NOMO-1 (cell line): ENCODE results near the gene BMPR2.
"Not testable (repeated sequence)": the region's sequence is repeated elsewhere in the genome, so short reads cannot be mapped to it uniquely, and the experiment has no call there.

Source experiments
- DNase-seq, 2 experiments: peaks; one replicate each; lab custom pipeline; 2025; ENCODE audit not compliant: unreplicated experiment in 2 of 2; lab: John Stamatoyannopoulos, UW

BMPR2 gene

DNA sequence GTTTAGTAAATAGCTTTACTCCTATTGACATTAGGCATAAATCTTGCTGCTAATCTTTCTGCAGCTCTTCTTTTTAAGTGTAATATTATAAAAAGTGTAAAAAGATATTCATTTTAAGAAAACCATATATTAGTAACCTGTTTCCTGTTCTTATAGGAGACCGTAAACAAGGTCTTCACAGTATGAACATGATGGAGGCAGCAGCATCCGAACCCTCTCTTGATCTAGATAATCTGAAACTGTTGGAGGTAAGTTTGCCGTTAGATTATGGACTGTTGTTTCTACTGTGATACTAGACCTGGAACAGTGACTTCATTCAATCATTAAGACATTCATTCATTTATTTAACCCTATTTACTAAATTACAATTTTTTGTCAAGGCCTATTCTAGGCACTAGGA, 138.6 kb downstream of the BMPR2 start:
- no peak for DNase-seq

DNA sequence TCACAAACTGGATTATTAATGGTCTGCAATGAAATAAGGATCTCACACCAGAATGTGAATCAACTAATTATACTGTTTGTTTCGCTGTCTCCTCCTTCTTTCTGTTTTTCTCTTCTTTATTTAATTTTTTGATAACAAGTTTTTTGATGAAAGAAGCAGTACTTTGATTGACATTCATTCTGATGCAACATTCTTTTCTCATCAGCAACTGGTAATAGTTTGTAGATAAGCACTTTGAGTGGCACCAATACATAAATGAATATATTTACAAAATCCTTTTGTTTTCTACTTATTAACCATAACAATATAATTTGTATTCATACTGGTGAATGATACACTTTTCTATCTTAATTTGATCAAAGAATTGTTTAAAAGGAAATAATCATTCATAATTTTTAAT, 143.3 kb downstream of the BMPR2 start:
- no peak for DNase-seq

DNA sequence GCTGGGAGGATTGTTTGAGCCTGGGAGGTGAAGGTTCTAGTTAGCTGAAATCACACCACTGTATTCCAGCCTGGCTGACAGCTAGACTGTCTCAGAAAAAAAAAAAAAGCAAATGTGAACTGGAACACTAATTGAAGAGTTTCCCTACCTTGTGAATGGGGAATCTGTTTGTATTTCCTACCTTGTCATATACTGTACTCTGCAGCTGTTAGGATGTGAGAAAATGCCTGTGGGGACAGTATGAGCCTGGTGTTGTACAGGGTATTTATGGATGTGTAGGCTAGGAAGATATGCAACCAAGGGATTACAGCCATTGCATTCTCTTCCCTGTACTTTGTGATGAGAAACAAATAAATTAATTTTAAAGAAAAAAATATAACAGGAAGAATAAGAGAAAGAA, 145.3 kb downstream of the BMPR2 start:
- no peak for DNase-seq

DNA sequence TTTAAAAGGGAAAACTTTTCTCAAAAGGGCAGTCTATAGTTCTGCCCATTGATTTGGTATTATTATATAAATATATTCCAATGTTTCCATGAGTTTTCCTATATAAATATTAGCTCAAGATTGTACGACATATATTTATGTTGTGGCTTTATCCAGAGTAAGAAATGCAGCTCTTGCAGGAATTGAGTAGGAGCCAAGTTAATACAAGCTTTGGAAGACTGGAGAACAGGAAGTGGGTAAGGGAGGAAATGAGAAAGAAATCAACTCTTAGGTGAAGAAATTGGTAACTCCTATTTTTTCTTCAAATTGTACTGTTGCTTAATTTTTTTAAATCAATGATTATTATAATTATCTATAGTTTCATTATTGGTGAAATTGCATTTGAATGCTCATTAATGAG, 153.3 kb downstream of the BMPR2 start:
- DNase-seq = no peak

DNA sequence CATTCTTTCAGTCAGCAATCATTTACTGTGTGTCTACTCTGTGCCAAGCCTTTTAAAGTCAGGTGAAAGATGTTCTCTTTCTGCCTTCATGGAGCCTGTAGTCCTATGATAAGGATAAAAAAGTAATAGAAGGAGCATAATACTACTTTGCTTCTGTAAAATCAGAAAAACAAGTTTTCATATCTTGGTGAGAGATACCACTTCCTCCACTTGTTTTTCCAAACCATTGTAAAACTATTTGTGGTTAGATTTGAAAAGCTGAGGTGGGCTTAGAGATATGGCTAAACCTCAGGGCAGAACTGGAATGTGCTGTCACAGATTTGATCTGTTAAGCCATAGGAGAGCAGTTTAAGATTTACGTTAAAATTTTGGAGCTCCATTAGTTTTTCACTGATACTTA, 153.9 kb downstream of the BMPR2 start:
- DNase-seq = no peak

DNA sequence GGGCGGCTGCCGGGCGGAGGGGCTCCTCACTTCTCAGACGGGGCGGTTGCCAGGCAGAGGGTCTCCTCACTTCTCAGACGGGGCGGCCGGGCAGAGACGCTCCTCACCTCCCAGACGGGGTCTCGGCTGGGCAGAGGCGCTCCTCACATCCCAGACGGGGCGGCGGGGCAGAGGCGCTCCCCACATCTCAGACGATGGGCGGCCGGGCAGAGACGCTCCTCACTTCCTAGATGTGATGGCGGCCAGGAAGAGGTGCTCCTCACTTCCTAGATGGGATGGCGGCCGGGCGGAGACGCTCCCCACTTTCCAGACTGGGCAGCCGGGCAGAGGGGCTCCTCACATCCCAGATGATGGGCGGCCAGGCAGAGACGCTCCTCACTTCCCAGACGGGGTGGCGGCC, 159.2 kb downstream of the BMPR2 start:
- DNase-seq = not testable (repeated sequence)

DNA sequence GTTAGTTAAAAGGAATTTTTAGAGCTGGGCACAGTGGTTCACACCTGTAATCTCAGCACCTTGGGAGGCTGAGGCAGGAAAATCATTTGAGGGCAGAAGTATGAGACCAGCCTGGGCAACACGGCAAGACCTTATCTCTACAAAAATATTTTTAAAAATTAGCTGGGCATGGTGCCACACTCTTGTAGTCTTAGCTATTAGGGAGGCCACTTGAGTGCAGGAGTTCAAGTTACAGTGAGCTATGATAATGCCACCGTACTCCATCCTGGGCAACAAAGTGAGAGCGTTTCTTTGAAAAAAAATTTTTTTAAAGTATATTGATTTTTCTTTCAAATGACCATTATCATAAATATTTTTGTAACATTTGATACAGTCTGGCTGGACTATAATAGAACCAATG, 165.0 kb downstream of the BMPR2 start:
- no peak for DNase-seq

DNA sequence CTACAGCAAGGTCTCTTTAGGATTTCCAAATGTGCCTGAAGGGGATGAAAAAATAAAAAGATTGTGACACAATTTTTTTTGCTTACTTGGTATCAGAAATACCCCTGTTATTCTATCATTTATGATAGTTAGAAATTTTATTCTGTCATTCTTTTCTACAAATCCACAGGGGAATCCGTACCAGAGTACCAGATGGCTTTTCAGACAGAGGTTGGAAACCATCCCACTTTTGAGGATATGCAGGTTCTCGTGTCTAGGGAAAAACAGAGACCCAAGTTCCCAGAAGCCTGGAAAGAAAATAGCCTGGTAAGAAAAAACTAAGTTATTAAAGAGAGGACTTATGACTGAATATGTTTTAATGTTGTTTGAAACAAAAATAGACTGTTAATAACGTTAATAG, 166.0 kb downstream of the BMPR2 start:
- DNase-seq = no peak

DNA sequence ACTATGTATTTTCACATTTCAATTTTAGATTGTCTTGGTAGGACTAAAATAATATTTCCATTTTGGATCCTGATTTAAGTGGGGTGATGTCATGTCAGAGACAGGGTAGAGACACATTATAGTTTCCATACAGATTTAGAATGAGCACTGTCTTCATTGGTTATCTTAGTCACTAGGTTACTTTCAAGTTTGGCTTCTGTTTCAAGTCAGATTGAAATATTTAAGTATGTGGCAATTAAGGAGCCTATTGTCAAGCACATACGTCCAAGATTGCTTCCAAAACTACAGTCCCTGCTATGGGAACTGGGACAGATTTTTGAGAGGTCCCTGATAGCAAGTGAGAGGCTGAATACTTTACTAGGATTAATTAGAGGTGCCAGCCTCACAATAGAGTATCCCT, 169.4 kb downstream of the BMPR2 start:
- no peak for DNase-seq

DNA sequence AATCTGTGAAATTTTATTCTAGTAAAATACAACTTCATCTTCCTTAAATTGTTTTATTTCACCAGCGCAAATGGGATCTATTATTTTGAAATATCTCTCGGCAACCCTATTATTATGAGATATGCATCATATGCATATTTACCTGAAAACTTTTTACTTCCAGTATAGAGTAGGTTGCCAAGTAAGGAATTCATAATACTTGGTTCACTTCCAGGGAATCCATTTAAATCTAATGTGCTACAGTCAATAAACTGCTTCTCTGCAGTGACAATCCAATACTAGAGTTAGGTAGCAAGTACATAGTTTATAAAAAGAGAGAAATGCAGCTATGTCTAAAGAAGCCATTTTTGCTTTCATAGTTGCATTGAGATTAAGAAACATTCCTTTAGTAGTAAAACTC, 169.8 kb downstream of the BMPR2 start:
- DNase-seq = no peak

DNA sequence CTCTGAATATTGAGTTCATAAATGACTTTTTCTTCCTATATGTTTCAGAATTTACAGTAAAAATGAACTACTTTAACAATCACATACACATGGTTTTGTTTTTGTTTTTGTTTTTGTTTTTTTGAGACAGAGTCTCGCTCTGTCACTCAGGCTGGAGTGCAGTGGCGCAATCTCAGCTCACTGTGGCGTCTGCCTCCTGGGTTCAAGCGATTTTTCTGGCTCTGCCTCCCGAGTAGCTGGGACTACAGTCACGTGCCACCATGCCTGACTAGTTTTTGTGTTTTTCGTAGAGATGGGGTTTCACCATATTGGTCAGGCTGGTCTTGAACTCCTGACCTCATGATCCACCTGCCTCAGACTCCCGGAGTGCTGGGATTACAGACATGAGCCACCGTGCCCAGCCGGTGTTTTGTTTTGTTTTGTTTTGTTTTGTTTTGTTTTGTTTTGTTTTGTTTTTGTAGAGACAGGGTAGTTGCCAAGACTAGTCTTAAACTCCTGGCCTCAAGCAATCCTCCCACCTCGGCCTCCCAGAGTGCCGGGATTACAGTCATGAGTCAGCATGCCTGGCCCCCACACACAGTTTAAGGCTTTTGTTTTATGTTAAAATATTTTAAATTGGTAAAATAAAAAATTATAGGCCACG, 170.5 kb downstream of the BMPR2 start:
- not testable (repeated sequence) for DNase-seq

DNA sequence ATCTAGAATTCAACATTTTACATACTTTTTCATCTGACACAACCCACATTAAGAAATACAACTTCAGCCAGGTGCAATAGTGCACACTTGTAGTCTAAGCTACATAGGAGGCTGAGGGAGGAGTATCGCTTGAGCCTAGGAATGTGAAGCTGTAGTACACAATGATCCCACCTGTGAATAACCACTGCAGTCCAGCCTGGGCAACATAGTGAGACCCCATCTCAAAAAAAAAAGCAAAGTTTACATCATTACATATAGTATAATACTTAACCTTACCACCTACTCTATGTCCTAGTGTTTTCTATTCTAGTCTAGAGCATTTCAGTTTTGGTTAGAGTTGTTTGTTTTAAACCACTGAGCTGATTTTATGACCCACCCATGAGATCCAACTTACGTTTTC, 172.1 kb downstream of the BMPR2 start:
- no peak for DNase-seq

DNA sequence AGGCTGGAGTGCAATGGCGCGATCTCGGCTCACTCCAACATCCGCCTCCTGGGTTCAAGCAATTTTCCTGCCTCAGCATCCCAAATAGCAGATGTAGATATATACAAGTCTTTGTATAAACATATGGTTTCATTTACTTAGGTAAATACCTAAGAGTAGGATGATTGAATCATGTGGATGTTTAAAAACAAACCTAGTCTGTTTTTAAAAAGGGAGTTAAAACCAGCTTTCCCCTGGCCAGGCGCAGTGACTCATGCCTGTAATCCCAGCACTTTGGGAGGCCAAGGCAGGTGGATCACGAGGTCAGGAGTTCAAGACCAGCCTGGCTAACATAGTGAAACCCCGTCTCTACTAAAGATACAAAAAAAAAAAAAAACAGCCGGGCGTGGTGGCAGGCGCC, 174.9 kb downstream of the BMPR2 start:
- DNase-seq = not testable (repeated sequence)

DNA sequence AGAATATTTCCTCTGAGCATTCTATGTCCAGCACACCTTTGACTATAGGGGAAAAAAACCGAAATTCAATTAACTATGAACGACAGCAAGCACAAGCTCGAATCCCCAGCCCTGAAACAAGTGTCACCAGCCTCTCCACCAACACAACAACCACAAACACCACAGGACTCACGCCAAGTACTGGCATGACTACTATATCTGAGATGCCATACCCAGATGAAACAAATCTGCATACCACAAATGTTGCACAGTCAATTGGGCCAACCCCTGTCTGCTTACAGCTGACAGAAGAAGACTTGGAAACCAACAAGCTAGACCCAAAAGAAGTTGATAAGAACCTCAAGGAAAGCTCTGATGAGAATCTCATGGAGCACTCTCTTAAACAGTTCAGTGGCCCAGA, 179.2 kb downstream of the BMPR2 start:
- DNase-seq = no peak

DNA sequence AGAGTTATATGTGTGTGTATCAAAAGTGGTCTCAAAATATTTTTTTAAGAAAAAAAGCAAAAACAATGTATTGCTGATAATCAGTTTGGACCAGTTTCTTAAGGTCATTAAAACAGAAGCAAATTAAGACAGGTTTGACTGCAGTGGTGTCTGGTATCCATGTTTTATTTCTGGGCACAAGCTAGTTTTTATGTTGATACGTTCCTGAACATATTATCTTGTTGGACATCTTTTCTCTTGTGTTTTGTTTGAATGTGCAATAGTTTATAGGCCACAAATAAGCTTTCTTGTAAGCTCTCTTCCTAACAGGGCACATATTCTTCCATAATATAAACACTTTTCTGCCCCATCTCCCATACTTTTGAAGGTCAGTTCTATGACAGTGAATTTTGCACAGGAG, 184.1 kb downstream of the BMPR2 start:
- DNase-seq = no peak

DNA sequence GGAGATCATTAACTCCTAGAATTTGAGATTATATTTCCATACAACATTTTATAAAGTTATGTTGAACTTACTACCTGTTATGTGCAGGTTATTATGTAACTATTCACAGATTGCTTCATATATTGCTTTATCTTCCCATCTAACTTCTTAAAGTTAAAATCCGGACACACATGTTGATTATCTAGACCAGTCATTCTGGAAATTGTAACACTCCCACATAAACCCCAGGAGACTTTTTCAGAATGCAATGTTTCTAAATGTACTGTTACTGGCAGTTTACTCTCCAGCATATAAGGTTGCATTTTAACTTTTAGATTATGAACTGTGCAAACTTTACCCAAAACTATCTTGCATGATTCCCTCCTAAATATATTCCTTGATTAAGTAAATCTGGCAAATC, 188.1 kb downstream of the BMPR2 start:
- no peak for DNase-seq

DNA sequence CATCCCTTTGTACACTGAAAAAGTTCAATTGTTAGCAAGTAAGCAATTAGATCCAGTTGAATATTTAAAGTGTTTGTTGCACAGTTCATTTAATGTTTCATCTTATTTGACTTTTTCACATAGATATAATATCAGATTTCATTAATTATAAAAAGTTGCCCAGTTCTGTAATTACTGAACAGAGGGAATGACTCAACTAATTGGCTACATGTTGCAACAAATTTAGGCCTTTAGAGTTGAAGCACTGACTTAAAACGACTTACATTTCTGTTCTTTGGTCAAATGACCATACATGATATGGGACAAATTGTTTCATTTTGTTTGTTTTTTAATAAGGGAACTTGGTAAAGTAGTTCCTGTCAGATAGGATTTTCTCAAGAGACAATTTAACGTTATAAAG, 190.2 kb downstream of the BMPR2 start:
- peak; percentile 2 to 60 for DNase-seq

DNA sequence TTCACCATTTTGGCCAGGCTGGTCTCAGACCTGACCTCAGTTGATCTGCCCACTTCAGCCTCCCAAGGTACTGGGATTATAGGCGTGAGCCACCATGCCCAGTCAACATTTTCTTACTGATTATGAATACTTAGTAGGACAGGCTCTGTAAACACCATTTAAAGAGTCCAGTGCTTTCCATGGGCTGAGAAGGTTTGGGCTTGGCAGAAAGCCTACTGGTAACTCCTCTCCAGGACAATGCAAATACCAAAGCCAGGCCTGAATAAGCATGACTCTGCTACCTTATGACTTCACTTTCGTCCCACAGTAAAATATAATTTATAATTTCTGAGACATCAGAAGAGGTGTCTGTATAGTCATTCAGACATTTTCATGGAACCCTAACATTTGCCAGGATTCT, 198.4 kb downstream of the BMPR2 start:
- no peak for DNase-seq

DNA sequence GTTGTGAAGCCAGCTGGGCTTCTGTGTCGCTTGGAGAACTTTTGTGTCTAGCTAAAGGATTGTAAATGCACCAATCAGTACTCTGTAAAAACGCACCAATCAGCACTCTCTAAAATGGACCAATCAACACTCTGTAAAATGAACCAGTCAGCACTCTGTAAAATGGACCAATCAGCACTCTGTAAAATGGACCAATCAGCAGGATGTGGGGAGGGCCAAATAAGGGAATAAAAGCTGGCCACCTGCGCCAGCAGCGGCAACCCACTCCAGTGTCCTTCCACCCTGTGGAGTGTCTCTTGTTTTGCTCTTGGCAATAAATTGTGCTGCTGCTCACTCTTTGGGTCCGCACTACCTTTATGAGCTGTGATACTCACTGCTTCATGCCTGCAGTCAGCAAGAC, 199.1 kb downstream of the BMPR2 start:
- DNase-seq = not testable (repeated sequence)

DNA sequence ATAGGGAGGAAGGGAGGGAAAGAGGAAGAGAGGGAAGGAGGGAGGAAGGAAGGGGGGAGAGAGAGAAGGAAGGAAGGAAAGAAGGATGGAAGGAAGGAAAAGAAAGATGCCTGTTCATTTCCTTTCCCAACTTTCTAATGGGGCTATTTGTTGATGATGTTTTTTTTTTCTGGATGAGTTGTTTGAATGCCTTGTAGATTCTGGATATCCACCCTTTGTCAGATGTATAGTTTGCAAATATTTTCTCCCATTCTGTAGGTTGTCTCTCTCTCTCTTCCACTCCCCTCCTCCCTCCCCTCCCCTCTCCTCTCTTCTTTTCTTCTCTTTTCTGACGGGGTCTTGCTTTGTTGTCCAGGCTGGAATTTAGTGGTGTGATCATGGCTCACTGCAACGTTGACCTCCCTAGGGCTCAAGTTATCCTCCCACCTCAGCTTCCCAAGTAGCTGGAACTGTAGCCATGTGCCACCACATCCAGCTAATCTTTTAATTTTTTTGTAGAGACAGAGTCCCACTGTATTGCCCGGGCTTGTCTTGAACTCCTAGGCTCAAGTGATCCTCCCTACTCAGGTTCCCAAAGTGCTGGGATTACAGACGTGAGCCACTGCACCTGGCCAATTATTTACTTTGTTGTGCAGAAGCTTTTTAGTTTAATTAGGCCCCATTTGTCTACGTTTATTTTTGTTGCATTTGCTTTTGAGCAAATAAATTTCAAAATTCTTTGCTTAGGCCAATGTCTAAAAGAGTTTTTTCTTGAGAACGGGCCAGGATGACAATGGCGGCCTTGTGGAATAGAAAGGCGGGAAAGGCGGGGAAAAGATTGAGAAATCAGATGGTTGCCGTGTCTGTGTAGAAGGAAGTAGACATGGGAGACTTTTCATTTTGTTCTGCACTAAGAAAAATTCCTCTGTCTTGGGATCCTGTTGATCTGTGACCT, 201.4 kb downstream of the BMPR2 start:
- no peak for DNase-seq

DNA sequence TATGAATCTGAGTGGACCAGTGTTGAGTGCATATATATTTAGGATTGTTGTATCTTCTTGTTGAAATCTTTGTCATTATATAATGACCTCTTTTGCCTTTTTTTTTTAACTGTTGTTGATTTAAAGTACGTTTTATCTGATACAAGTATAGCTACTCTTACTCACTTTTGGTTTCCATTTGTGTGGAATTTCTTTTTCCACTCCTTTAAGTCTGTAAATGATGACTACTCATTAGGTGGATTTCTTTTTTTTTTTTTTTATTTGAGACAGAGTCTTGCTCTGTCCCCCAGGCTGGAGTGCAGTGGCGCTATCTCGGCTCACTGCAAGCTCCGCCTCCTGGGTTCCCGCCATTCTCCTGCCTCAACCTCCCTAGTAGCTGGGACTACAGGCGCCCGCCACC, 206.7 kb downstream of the BMPR2 start:
- DNase-seq = not testable (repeated sequence)

DNA sequence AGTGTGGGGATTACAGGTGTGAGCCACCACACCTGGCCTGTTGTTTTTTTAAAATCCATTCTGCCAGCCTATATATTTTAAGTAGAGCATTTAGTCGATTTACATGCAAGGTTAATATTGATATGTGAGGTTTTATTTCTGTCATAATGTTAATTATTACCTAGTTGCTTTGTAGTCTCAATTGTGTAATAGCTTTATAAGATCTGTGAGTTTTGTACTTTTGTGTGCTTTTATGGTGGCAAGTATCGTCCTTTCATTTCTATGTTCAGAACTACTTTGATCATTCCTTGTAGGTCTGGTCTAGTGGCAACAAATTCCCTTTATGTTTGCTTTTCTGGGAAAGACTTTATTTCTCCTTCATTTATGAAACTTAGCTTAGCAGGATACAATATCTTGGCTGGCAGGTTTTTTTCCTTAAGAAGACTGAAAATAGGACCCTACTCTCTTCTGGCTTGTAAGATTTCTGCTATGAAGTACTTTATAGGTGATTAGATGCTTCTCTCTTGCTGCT, 207.6 kb downstream of the BMPR2 start:
- DNase-seq = no peak
